Ovary (tissue), 3 donors: ENCODE data around the gene GRK5.

Source experiments
- EP300 ChIP-seq: sonication (generic); formaldehyde crosslinking; IDR thresholded peaks from one replicate; pipeline ENCODE4 v1.6.1; 2017; ENCODE audit warnings: antibody characterized with exemption
- POLR2A ChIP-seq: fragments of 450-650 bp; IDR thresholded peaks from one replicate; pipeline ENCODE4 v1.6.1; 2017; ENCODE audit warnings: antibody characterized with exemption, mild to moderate bottlenecking, moderate library complexity
- TF ChIP-seq, protein P1 (sequence below), 3 donors: fragments of 450-650 bp in 2 of 3; fragments of 200-600 bp in 1 of 3; IDR thresholded peaks; one replicate each; pipeline versions ENCODE4 v1.5.1 to v1.8.0; 2016 to 2022; ENCODE audit warnings: antibody characterized with exemption in 3 of 3, mild to moderate bottlenecking in 1 of 3
- donor health status: DM: no; HTN: no; CAD: no.

DNA sequence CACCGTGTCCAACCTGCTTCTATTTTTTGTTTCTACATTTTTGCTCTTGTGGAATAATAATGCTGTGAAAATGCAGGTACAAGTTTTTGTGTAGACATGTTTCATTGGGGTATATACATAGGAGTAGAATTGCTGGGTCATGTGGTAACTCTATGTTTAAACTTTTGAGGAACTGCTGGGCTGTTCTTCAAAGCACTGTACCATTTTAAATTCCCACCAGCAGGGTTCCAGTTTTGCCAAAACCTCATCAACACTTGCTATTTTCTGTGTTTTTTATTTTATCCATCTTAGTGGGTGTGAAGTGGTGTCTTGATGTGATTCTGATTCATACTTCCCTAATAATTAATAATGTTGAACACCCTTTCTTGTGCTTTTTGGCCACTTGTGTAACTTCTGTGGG, 196.6 kb downstream of the GRK5 start:
- TF ChIP-seq POLR2A: no peak
- no peak for TF ChIP-seq EP300
- TF ChIP-seq, protein P1, sequence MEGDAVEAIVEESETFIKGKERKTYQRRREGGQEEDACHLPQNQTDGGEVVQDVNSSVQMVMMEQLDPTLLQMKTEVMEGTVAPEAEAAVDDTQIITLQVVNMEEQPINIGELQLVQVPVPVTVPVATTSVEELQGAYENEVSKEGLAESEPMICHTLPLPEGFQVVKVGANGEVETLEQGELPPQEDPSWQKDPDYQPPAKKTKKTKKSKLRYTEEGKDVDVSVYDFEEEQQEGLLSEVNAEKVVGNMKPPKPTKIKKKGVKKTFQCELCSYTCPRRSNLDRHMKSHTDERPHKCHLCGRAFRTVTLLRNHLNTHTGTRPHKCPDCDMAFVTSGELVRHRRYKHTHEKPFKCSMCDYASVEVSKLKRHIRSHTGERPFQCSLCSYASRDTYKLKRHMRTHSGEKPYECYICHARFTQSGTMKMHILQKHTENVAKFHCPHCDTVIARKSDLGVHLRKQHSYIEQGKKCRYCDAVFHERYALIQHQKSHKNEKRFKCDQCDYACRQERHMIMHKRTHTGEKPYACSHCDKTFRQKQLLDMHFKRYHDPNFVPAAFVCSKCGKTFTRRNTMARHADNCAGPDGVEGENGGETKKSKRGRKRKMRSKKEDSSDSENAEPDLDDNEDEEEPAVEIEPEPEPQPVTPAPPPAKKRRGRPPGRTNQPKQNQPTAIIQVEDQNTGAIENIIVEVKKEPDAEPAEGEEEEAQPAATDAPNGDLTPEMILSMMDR (IDR thresholded peaks at IDR 0.05): no peak
